HG03159 (cell line): Measurements from ENCODE around the gene SLC37A1.

Experiments
- ATAC-seq: cut with Tn5 transposase; IDR thresholded peaks from one replicate; pipeline ENCODE4 v1.9.1; 2021; ENCODE audit warnings: mild to moderate bottlenecking, moderate library complexity; ENCODE audit not compliant: unreplicated experiment

The SLC37A1 gene

DNA sequence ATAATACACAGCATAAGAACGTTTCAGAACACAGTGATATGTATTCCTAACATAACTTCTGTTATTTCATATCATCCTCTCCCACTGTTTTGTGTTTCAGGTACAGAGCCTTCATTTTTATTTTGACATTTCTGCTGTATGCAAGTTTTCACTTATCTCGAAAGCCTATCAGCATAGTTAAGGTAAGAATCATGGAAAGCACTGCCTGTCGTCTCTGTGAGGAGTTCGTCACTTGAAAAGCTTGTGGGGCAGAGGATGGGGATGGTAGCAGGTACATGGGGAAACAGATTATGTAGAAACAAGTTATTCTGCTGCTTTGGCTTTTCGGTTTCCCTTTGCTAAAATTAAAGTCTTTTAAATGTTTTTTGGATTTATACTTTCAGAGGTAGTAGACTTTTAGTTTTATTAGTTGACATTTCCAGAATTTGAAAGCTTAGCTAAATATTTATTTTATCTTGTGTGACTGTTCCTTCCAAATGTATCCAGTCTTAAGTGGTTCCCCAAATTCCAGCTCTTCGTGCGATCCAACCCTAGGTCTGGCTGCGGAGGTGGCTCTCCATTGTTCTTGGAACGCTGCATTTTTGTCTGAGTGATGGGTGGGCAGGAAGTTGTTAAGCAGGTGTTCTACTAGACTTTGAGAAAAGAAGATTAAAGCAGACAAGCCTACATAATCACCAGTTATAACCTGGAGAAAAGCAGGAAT is 12.2 kb downstream of the SLC37A1 start:
- ATAC-seq, result no peak

DNA sequence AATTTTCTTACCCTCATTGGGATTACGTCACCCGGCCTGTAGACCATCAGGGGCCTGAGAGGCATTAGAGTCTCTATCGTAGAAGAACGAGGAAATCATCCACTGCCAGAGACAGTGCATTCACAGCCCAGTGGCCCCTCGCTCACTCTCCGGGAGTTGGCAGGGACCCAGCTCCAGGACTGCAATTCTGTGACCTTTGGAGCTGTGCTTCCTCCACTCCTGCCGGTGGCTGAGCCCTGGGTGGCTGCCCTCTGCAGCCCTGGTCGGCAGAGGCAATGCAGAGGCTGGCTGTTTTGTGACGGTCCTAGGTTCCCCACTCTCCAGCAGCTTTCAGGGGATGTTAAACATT is 12.7 kb downstream of the SLC37A1 start:
- ATAC-seq, result no peak

DNA sequence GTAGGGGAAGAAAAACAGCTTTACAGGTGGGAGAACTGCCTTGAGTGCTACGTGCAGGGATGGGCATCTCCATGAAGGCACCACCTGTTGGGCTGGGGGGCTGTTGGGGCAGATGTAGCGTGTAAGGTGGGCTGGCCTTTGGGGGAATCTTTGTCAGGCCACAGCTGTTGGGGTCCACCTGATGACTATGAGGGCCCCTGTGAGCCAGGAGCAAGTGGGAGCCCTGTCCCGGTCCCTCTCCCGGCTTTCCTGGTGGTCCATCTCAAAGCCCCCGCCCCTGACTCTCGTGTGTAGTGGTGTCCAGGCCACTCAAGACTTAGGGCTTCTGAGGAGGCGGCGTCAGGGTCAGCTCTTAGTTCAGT is 13.5 kb downstream of the SLC37A1 start:
- ATAC-seq, result no peak

DNA sequence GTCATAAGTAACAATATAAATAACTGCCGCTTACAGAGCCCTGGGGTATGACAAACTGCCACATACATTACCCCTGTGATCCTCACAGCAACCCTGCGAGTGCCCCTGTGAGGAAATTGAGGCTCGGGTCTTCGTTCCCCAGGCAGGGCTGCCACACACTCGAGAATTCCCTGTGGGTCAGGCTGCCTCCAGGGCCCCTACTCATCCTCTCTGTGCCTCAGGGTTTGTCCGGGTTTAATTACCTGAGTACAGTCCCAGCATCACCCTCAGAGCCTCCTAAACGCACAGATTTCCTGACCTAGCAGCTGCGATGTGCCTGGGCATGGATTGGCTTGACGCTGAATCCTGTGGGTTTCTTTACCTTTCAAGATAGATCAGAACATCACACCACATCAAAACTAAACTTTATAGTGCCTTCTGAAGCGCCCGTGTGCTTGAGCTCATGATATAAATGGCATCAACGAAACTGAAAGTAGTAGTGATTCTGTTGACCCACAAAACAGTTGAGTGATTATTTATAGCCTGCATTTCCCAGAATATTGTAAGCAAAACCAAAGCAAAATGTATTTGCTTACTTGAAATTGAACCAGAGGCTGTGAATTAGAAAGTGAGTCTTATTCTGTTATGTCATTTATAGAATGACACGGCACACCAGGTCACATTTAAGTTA is 14.0 kb downstream of the SLC37A1 start:
- ATAC-seq, result no peak

DNA sequence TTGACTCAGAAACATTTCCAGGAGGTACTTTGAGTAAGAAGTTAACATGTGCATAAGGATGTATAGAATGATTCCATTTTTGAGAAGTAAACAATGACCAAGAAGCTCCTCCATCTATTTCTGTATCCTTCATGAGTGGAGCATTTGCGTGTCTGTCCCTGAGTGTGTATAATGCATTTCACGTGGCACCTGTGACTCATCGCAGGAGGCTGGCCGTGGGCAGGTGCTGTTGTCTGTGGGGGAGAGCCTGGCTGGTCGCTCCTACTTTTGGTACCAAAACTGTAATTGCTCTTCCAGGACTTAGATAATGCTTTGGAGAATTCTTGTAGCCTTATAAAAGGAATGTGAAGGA is 16.5 kb downstream of the SLC37A1 start:
- no peak for ATAC-seq

DNA sequence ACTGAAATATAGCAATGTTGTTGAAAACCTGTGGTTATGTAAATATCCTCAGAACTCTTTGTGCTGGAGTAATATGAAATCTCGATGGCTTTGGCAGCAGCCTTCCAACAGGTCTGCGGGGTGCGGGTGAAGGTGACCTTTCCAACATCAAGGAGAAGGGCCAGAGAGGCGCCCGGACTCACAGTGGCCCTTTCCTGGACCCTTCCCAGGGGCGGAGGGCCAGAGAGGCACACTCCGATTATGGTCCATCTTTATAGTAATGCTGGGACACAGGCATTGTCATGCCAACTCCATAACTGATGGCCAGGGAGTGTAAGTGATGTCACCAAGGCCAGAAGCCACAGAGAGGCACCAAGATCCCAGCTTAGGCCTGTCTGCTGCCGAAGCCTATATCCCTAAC is 18.1 kb downstream of the SLC37A1 start:
- ATAC-seq, result no peak

DNA sequence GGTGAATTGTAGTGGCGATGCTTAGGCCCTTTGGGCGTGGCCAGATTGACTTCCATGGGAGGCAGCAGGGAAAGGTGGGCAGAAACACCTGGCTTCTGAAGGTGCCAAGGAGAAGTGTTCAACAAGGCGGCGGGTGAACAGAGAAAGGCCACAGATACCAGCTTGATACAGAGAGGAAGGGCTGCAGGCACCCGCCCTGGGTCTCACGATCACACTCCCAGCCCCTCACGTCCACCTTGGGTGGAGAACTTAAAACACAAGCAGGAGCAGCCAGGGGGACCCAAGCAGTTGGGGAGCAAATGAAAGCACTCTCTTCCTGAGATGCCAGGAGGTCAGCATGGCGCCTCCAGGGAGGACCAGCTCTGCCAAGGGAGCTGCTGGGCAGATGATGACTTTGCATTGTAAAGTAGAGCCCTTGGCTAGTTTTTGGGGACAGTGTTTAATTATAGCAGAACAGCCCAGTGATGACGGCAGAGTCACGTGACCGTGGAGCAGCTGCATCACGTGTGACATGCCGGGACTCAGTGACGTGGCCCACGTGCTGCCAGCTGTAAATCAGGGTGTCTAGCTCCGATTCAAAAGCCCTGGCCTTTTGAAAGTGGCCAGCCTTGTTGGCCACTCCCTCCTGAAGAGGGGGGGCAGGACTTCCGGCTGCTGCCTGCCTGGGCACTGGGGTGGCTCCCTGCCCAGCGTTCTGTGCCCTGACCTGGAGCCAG is 19.0 kb downstream of the SLC37A1 start:
- no peak for ATAC-seq

DNA sequence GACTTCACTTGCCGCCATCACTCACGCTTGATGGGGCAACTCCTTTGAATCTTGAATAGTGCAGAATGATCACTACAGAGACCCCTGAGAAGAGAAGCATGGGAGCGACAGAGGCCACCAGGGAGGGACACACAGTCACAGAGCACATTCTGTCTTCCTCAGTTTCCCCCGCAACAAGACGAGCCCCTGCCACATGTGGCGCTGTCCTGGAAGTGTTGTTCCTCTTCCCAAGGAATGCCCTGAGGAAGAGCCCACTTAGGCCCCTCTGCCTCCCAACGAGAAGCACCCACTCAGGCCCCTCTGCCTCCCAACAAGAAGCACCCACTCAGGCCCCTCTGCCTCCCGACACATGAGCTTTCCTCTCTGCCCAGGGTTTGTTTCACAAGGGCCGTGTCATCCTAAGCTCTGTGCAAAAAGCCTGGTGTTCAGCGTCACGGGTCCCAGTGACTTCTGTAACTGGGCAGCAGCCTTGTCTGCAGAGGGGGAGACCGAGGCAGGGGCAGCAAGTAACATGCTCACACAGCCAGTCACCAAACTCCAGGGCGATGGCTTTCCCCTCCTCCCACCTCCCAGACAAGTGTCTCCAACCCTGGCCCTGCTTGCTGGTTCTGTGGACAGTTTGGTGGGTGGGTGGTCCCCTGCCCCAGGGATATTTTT is 19.8 kb downstream of the SLC37A1 start:
- no peak for ATAC-seq

DNA sequence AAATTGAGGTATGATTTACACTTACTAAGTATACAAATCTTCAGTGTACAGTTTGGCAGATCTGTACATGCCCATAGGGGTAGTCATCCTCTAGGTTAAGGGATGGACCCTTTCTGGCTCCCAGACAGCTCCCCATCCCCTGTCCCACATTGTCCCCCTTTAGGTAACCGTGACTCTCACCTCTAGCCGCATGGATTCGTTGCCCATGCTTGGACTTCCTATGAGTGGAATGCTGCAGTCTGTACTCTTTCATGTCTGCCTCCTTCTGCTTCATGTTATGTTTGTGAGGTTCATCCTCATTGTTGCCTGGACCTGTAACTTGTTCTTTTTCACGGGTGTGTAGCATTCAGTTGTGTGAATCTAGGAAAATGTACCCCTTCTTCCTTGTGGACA is 20.3 kb downstream of the SLC37A1 start:
- no peak for ATAC-seq

DNA sequence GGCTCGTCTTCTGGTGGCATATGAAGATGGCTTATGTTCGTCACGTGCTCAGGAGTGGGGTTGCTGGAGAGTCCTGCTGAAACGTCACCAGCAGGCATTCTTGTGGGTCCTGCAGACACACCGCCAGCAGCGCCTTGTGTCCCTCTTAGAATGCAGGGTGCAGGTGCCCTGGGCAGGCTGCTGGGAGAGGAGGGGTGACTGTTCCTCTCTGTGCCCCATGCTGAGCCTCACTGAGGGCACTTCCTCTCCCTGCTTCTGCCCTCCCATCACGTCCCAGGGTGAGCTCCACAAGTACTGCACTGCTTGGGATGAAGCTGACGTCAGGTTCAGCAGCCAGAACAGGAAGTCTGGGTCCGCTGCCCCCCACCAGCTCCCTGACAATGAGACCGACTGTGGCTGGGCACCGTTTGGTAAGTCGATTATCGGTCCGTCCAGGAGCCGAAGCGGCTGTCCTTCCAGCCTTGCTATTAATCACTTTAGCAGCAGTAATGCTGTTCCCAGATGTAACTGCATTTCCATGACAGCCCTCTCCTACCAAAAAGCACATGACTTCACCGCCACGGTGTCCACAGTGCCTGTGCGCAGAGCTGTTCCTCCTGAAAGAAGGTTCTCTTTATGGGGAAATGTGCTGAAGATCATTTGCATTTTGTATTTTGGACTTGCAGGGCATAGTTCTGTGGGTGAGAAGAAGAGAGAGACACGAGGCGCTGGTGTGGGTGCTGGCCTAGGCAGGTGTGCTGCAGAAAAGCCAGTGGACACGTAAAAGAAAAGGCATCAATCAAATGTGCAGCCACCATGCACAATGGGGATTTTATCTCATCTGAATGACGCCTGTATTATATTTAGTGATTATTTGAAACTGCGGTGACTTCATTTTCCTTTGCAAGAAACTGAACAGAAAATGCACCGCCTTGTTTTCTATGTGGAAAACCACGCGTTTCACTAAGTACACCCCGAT is 21.0 kb downstream of the SLC37A1 start:
- no peak for ATAC-seq

DNA sequence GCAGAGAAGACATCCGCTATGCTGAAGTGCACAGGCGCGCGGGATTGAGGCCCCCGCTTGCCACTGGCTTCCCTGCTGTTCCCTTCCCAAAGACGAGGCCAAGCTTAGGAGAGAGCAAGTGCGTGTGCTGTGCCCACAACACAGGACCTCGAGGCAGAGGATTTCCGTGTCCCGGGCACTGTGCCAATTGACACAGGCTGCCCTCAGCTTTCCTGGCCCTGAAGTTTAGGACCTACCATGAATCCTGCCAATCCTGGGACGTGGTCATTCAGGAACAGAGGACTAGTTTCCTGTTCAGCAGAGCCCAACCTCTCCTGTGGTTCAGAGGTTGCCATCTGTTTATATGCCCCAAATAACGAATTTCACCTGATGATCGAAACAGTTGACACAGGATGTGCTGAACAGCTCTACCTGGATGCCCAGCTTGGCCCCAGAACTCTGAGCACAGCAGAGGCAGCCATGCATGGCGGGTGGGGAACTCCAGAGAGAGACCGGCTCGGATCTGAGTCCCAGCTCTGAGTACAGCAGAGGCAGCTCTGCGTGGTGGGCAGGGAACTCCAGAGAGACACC is 22.0 kb downstream of the SLC37A1 start:
- peak; percentile 49 for ATAC-seq

DNA sequence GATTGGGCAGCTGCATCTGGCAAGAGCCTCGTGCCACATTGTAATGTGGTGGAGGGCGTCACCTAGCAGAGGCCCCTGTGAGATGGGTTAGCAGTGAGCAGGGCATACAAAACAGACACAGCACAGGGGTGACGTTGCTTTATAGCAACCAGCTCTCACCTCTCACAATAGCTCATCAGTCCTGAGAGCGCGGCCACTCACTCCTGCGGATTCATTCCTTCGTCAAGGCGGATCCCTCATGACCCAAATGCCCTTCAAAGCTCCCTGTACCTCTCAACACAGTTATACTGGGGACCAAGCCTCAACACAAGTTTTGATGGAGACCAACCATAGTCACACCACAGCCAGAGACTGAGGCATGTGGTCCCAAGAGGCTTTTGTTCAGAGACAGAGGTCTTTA is 22.9 kb downstream of the SLC37A1 start:
- ATAC-seq, result no peak

DNA sequence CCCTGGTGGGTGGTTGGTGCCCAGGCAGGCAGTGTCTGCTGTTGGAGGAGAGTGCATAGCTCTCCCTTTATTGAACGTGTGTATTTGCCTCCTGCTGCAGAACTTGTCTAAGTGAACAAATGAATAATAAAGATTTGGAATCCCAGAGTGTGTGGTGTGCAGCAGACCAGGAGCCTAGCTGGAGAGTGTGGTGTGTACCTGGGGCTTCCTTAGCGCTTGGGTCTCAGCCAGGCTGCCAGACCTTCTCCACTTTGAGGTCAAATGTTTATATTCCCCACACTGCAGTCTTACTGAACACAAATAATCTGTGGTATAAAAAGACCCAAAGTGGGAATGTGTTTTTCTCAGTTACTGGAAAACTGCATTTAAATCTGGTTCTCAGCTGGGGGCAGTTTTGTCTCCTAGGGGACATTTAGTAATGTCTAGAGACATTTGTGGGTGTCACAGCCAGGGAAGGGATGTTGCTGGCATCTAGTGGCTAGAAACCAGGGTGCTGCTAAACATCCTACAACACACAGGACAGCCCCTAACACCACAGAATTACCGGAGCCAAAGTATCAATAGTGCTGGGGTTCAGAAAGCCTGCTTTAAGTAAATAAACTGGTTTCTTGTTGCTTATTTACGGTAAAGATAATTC is 23.6 kb downstream of the SLC37A1 start:
- no peak for ATAC-seq

DNA sequence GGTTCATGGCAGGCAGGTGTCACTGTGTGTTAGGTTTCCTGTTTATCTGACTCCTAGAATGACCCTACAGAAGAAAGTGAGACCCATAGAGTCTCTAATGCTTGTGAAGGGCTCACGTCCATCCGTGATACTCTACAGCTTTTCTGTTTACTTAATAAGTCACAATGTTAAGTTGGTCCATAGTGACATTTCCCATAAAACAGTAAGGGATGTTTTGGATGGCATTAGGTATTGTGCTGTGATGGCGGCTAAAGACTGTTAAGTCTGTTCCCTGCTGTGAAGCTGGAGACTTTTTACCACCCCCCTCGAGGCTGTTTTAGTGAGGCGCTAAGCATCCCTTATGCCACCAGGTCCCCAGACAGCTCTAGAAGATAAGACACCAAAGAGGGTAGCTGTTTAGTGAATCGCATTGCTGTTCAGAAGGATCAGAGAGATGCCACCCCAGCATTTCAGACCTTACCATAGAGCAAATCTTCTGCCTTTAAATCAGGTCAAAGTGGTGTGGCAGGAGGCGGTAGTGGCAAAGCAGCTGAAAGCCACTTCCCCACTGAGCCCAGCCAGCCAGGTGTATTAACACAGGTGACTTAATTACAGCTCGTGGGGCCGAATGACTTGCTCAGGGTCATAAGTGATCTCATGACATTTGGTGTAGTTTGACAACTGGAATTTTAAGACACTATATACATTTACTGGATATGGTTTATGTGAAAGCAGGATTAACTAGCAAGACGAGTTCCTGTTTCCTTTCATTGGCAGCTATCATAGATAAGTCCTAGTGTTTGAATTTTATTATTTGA is 25.0 kb downstream of the SLC37A1 start:
- ATAC-seq, result no peak

DNA sequence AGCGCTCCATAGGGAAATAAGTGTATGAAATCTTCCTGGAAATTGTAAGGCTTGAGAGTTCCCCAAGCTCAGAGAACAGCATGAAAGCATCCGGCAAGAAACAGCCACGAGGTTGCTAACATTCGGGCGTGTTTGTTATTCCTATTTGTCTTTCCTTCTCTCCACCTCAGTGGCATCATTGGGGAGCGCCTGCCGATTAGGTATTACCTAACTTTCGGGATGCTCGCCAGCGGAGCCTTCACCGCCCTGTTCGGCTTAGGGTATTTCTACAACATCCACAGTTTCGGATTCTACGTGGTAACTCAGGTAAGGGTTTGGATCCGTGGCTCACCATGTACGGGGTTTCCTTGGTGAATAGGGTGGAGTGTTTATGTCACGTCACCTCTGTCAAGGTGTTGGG is 25.7 kb downstream of the SLC37A1 start:
- ATAC-seq, result no peak

DNA sequence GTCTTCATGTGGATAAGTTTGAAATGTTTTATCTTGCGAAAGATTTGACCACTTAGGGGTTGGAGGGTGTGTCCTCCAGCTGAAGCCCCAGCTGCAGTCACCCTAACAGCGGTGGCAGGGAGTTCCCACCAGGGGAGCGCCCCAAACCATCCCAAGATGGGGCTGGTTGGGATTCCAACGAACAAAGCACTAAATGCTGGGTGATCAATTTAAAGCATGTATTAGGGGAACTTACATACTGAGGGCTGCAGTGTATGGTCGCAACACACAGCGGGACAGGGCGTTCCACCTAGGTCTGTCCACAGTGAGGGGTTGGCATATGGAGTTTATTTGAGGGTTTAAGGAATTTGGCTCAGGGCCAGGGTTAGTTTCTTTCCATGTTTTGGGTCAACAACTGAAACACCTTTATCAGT is 26.3 kb downstream of the SLC37A1 start:
- ATAC-seq, result no peak

DNA sequence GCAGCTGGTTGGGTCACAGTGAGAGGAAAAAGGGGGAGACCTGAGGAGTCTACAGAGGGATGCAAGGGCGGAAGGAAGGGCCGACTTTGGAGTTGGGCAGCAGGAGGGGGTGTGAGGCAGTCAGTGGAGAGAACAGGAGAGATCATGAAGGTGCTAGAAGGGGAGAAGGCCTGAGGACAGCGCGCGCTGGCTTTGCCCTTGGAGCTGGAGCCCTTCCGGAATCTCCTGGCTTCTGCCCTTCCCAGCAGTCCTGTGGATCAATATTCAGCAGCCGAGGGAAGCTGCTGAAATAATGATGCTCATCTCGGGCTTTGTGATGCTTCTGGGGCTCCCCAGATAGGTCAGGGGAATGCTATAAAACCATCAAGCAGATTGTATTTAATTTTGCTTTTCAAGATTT is 26.7 kb downstream of the SLC37A1 start:
- ATAC-seq, result no peak

DNA sequence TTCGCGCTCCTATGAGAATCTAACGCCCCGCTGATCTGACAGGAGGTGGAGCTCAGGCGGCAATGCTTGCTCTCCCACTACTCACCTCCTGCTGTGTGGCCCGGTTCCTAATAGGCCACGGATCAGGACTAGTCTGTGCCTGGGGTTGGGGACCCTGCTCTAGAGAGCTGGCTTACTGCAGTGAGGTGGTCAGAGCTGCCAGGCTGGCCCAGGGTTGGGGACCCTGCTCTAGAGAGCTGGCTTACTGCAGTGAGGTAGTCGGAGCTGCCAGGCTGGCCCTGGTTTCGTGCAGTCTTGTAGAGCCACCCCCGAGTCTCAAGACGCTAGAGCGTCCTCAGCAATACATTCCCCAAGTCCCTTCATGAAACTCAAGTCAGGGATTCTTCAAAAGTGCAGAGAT is 27.5 kb downstream of the SLC37A1 start:
- no peak for ATAC-seq

DNA sequence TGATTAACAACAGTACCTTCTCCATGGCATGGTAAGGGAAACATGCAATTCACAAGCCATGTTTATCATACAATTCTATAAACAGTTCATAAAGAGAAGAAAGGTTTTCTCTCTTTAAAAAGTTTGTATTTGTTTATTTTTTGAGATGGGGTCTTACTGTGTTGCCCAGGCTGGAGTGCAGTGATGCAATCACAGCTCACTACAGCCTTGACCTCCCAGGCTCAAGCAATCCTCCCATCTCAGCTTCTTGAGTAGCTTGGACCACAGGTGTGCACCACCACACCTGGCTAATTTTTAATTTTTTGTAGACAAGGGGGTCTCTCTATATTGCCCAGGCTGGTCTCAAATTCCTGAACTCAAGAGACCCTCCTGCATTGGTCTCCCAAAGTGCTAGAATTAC is 28.0 kb downstream of the SLC37A1 start:
- no peak for ATAC-seq
